CD4-positive, alpha-beta T cell treated with Interleukin-10 for 1 hour (primary cell): ENCODE measurements around the gene CYP27A1.

Source experiments
- DNase-seq: peaks from one replicate; pipeline ENCODE4 v3.0.0-alpha.2; 2020

Gene CYP27A1

DNA sequence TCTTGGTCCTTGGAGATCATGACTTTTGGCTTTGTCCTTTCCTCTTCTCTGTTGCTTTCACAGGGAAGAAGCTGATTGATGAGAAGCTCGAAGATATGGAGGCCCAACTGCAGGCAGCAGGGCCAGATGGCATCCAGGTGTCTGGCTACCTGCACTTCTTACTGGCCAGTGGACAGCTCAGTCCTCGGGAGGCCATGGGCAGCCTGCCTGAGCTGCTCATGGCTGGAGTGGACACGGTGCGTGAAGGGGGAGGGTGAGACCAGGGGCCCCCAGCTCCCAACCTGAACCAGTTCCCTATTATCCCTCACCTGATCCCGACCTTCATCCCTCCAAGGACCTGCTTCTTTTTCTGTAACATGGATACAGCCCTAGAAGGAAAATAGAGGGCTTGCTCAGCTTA, 30.9 kb downstream of the CYP27A1 start:
- no peak for DNase-seq

DNA sequence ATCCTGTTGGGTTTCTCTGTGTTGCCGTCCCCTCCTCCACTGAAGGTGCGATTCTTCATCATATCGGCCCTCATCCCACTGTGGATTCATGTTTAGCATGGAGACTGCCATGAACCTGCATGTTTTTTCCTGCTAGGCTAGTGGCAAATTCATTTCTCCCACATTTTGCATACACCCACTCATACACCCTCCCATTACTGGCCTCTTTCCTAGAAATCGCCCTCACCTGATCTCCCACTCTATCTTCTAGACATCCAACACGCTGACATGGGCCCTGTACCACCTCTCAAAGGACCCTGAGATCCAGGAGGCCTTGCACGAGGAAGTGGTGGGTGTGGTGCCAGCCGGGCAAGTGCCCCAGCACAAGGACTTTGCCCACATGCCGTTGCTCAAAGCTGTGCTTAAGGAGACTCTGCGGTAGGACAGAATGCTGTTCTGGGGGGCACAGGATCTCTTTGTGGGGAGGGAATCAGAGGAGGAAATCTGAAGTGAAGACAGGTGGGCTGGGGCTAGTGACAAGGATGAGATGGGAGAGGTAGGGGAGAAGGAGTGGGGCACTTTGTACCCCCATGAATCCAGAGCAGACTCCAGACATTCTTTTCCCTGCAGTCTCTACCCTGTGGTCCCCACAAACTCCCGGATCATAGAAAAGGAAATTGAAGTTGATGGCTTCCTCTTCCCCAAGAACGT, 32.0 kb downstream of the CYP27A1 start:
- DNase-seq: no peak

DNA sequence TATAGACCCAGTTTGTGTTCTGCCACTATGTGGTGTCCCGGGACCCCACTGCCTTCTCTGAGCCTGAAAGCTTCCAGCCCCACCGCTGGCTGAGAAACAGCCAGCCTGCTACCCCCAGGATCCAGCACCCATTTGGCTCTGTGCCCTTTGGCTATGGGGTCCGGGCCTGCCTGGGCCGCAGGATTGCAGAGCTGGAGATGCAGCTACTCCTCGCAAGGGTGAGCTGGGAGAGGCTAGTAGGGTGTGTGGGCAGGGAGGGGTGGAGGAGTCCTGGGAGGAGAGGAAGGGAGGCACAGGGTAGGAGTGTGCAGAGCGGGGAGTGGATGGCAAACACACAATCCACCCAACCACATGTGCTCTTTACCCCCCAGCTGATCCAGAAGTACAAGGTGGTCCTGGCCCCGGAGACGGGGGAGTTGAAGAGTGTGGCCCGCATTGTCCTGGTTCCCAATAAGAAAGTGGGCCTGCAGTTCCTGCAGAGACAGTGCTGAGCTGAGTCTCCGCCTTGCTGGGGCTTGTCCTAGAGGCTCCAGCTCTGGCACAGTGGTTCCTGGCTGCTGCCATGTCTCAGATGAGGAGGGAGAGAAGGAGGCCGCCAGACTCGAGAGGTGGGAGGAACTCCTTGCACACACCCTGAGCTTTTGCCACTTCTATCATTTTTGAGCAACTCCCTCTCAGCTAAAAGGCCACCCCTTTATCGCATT, 32.7 kb downstream of the CYP27A1 start:
- no peak for DNase-seq

DNA sequence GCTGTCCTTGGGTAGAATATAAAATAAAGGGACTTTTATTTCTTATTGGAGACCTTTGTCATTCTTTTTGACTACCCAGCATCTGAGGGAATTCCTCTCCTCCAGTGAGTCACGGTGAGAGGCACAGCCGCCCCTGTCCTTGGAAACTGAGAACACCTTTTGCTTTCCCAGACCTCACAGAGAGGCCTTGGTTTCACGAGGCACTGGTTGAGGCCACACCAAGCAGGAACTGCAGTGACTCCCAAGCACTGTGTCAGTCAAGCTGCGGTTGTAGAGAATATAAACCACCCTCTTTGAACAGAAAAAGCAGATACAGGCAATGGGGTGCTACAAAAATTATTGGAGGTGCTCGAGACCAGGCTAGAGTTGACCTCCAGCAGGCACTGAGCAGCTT, 33.3 kb downstream of the CYP27A1 start:
- no peak for DNase-seq

DNA sequence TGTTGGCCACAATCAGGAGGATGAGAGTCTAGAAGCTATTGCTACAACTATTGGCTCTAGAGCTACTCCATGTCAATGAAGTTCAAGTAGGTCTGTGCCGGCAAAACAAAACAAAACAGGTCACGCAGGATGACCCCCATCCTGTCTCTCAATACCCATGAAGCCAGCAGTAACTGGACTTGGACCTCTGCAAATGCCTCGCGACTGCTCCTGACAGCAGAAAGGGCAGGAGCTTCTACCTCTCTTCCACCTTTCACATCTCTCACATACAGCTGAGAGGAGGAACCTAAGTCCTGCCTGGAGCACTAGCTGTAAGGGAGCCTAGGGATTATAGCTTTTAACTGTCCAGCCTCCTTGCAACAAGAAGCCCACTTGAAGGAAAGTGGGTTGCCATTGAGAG, 33.7 kb downstream of the CYP27A1 start:
- no peak for DNase-seq

DNA sequence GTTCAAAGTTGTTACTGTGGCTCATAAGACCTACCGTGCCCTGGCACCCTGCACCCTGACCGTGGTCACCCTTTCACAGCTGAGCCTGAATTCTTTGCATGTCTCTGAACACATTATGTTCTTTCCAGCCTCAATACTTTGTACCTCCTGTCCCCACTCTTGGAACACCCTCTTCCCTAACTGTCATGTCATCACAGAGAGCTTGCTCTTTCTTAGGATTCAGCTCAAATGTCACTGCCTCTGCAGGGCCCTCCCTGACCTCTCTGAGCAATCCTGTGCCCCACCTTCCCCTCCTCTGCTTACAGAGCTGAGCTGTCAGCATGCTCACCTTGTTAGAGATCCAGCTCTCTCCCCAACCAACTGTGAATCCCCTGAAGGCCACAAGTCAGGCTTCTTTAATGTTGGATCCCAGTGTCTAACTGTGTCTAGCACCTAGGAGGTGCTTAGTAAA, 34.6 kb downstream of the CYP27A1 start:
- DNase-seq: no peak

DNA sequence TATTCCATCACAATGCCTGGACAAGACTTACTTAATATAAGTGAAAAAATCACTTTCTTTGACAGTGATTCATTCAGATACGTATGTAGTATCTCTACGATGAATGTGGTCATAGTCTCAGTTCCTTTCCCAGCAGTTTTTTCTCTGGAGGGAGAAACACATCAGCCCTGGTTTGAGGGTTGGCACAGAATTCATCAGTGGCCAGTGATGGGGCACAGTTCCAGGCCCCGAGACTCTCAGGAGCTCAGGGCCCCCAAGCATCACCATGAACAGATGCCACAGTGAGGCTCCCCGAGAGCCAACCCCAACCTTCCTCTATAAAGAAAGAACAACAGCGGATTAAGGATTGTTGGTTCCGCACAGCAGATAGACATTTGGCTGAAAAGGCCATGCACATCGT, 37.1 kb downstream of the CYP27A1 start:
- DNase-seq: no peak

DNA sequence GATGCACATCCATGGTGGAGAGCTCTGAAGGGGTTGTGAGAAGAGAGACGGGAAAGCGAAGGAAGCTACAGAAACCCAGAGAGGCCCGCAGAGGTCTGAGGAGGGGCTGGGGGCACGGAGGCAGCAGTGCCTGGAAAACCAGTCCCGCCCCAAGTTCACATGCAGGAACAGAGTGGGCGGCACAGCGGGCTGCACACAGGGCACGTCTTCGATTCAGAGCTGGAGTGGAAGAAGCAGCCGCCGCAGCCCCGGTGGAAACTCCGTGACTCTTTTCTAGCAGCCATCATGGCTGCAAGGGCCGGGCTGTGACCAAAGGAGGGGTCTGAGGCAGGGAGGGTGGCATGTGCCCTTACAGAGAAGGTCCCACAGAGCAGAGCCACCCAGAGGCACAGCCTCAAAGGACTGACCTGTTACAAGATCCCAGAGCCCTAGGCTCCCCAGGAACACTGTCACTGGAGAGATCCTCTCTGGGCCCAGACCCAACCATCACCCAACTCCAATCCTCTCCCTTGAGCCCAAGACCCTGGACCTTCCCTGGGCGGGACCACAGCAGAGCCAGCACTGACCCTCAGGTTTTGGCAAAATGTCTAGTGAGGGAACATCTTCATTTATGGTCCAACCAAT, 38.9 kb downstream of the CYP27A1 start:
- DNase-seq: no peak

DNA sequence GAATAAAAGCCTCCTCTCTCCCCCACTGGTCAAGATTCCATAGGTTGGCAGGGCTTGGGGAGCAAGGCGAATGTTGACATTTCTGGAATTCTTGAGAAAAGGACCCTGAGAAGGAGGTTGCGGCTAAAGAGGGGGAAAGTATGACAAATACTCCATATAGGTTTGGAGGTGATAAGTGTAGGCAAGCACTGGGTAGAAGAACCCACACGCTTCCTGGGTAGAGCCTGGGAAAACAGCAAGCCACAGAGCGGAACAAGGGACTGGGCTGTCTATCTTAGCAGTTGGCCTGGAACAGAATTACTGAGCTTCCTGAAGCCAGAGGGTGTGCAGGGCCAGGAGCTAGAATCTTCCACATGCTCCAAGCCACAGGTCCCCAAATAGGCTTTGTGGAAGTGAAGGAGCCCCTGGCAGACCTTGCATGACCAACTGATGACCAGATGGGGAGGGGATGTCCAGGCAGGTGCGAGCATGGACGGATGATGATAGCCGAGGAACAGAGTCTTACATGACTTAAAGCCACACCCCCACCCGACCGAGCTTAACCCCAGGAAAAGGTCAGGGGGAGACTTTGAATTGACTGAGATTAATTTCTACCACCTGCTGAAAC, 39.8 kb downstream of the CYP27A1 start:
- DNase-seq: no peak

DNA sequence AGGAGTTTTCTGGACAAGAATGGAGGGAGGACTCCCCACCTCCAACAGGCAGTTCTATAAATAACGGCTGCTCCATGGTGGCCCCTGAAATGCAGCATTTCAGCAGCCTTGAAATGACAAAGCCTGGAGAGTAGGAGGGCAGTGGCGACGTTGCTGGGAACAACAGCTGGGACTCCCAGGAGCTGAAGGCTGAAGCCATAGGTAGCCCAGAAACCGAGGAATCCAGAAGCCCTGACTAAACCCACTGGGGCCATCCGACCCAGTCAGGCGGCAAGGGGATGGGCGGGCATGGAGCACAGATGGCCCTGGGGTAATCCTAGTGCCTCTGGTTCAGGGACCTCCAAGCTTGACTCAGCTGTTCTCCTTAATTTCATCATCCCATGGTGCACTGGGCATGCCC, 40.7 kb downstream of the CYP27A1 start:
- DNase-seq: no peak

DNA sequence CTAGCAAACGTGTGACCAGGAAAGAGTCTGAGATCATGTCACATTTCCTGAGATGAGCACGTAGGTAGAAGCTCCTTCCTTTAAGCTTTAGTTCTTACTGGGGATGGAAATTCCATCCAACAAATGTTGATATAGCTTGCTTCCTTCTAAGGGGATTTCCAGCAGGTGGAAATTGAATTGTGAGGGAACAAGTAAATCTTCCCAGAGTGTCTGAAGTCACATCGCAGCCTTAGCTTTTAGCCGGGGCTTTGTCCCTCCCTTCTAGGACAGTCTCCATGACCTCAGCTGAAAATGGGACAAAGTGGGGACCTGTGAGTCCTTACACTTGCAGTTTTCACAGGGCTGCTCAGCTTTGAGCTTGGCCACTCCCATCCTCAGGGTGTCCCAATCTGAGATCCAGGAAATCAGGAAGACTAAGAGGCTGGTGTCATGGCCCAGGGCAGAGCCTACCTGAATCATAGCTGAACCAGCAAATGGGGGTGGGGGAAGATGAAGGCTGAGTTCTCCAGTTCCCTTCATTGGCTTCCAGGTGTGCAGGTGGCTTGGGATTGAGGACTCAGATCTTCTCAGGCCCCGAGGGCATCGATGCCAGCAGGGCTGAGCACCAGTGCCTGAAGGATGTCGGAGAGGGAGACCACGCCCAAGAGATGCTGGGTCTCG, 41.4 kb downstream of the CYP27A1 start:
- DNase-seq: no peak

DNA sequence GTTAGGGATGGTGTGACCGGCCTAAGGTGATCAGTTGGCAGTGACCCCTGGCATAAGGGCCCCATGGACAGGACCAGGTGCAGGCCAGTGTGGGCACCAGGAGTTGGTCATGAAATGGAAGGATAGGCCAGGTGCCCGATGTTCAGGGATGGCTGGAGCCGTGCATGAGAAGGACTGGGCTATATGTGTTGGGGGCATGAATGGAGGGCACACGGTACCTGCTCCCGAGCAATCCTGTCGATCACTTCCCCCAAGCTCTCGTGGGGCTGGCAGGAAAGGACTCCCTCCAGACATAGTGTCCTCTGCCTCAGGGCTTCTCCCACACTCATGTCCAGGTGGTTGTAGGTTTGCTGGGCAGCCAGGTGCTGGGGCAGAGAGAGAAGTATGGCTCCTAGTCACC, 42.1 kb downstream of the CYP27A1 start:
- DNase-seq: no peak

DNA sequence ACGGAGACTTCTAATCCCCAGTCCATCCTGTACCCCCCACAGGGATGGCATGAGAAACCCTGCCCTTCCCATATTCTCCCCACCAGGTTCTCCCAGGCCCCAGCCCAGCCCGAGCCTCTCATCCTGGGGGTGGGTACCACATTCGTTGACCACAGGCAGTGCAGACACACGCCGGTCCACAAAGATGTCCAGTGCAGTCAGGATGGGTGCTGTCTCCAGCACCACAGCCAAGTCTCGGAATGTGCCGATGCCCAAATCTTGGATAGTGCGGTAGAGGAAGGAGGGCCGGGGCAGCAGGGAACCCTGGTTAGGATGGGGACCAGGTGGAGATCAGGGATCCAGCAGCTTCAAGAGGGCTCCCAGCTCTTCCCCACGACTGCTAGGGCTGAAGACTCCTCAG, 44.8 kb downstream of the CYP27A1 start:
- no peak for DNase-seq

DNA sequence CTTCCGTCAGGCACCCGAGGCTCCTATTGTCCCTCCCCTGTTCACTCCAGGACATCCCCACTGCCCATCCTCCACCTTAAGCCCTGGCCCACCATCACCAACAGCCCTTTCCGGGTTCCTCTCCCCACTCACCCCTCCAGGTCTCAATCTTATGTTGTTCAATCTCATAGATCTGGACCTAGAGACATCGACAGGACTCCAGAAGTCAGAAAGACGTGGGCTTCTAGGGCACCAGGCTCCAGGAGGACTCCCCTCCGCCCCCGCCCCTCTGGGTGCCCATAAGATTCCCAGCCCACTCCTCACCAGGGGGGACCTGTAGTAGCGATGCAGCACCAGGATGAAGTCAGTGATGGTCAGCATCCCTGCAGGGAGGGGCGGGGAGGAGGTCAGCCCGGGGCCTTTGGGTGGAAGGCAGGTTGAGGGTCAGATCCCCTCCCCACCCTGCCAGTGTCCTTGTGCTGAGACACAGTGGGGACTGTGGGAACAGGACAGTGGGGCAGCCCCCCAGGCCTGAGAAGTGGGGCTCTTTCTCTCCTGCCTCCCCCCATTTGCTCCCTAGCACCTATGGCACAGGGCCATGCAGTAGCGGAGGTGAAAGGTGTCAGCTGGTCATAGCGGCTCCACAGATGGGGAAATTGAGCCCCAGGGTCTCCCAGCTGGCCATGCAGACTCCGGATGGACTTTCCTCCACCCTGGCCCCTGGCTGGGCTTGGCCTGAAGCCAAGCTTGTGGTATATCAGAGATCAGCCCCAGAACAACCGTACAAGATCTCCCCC, 45.9 kb downstream of the CYP27A1 start:
- no peak for DNase-seq

DNA sequence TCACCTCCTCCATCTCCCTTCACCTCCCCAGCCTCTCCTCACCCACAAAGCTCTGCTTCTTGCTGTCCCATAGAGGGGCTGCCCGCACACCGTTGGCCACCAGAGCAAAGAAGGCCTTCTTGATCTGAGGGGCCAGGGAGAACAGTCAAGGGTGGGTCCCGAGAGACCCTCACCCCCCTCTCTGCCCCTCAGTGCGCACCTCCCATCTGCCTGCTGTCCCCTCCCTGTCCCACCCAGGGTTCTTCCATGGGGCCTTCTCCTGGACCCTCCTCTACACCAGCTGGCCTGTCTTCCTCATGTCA, 46.5 kb downstream of the CYP27A1 start:
- no peak for DNase-seq

DNA sequence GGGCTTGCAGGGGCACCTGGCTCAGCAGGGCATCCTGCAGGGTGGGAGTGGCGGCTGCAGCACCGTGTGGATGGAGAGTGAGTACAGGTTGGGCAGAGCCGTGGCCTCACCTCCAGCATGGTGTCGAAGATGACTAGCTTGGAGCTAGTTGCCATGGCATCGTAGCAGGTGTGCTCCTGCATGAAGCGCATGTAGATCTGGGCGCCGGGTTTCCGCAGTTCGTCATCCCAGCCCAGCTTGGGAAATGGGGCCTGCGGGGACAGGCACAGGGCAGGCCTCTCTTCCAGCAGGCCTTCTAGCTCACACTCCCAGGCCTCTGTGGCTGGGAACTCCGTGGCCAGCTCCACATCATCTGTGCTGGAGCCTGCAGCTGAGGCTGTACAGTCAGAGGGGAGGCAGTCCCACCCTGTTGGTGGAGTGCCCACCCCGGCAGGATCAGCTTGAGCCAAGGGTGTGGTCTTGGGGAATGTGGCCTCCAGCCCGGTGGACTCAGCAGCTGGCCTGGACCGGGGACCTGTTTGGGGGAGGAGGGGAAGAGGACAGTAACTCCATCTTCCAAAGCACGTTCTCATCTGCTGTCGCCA, 48.0 kb downstream of the CYP27A1 start:
- DNase-seq: no peak

DNA sequence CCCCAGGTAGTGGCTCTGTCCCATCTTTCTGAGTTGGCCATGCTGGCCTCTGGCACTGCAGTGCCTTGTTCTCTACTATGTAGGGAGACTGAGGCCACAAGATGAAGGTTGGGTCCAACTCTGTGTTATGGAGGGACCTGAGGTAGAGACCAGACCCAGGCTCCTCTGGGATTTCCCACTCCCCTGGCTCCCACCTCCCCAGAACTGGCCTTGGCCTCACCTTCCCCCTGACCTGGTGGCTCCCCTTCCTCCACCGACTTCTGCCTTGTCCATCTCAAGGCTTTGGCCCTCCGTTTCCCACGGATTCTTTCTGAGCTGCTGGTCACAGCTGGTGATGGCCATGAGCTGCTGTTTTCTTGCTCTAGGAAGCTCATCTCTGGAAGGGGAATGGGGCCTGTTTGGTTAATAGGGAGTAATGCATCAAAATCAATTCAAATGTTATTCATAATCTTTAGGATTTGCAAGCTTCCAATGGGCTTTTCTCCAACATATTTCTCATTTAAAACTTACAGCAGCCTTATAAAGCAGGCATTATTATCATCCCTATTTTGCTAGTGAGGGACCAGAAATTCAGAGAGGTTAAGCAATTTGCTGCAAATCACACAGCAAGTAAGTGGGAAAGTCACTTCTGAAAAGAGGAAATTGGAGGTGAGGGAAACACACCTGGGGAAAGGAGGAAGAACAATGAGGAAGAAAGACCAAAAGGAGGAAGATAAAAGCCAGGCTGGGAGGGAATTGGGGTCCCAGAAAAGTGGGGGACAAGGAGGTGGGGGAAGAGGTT, 48.8 kb downstream of the CYP27A1 start:
- no peak for DNase-seq

DNA sequence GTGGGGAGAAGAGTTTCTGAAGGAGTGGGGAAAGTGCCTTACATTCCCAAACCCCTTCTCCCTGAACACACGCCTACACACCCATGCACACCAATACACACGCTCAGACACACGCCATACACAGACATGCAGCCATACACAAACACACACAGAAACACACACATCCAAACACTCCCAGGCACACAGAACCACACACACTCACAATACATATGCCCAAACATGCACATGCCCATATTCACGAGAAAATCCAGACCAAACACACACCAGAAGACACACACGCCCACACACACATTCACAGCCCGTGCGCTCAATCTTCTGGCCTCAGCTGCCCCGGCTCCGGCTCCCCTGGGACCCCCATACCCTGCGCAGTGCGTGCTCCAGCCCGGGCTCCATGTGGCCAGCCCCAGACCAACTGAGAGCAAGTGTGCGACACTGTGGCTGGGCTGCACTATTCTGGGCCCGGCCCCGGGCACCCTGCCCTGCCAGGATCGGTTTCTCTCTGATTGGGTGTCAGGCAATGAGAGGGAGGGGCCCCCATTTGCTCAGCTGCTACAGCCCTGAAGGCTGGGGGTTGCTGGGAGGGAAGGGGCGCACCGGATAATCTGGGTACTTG, 49.5 kb downstream of the CYP27A1 start, which contains the start of gene PRKAG3:
Gene PRKAG3 (minus strand): TSS at position 426 of the 613 bp plus-strand sequence.
- DNase-seq: no peak

DNA sequence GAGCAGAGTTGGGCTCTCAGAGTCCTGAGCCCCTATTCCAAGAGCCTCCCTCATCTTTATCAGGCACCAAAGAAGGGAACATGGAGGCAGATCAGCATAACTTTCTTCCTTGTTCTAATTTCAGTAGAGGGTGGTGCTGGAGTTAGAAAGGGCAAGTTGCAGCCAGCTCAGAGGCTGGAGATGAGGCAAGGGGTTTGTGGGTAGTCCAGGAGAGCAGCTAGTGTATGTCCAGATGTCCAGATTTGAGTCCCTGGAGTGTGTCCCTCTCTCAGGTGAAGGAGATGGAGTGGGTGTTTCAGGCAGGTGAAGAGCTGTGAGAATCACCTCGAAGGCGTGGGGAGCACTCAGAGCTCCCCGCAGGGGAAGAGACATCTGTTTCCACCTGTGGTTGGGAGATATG, 50.1 kb downstream of the CYP27A1 start:
- DNase-seq: no peak

DNA sequence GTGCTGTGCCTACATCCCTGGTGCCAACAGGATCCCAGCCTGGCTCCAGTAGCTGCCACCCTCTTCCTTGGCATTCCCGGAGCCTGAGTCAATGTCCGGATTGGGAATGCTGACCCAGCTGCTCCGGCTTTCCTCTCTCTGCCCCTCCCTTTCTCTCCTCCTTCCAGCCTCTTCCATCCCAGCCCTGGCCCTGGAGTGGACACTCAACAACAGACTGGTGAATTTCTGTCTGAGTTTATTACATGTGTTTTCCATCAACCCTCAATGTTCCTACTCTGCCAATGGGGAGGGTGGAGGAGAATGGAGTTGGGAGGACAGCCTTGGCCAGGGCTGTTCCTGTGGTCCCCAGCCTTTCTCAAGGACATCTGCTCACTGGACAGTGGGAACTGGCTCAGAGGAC, 50.6 kb downstream of the CYP27A1 start:
- DNase-seq: no peak

DNA sequence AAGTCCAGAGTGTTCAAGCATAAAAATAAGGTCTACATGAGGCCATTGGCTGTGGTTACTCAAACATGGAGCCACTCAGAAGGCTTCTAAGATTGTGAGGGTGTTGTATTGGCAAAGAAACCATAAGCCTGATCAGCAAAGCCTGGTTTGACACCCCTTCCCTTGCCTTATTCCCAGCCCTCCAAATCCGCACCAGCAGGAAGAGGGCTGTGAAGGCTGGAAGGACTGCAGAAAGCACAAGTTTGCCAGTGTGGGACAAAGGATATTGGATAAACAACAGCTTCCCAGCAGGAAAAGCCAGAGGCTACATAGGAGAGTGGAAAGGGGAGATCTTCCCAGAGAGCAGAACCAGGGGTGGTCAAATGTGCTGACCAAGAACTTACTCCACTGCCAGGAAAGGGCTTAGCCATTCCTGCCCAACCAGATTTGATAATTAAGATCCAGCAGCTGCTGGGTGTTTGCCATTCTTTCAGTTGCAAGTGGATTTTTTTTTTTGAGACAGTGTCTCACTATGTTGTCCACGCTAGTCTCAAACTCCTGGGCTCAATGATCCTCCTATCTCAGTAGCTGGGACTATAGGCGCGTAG, 51.2 kb downstream of the CYP27A1 start:
- DNase-seq: no peak
